DND-41 (cell line): ENCODE measurements around the gene XCR1.
"Not testable (repeated sequence)": the region's sequence is repeated elsewhere in the genome, so short reads cannot be mapped to it uniquely, and the experiment has no call there.

Experiments used
- ATAC-seq: fragments of 200-7000 bp; cut with Tn5 transposase; 3 replicates; pipeline ENCODE4 v1.9.1; 2021; ENCODE audit warnings: low read depth; ENCODE audit not compliant: insufficient read depth
- DNase-seq: peaks from one replicate; pipeline ENCODE4 v3.0.0-alpha.2; 2020
- H2AFZ ChIP-seq: 2 replicates; pipeline ENCODE4 v1.6.0; 2012; ENCODE audit warnings: low read depth, low read length
- H3K27ac ChIP-seq: 2 replicates; pipeline ENCODE4 v1.5.1; 2012; ENCODE audit warnings: low read length, inconsistent platforms
- H3K27me3 ChIP-seq: fragments of 200-600 bp; sonication (generic); 2 replicates; pipeline ENCODE4 v1.6.0; 2012; ENCODE audit warnings: low read length, mild to moderate bottlenecking, inconsistent platforms; ENCODE audit not compliant: insufficient read depth, poor library complexity
- H3K36me3 ChIP-seq: 2 replicates; pipeline ENCODE4 v1.5.1; 2012; ENCODE audit warnings: low read length, inconsistent platforms; ENCODE audit not compliant: insufficient read depth
- H3K4me1 ChIP-seq: 2 replicates; pipeline ENCODE4 v1.5.1; 2012; ENCODE audit warnings: mild to moderate bottlenecking, low read length; ENCODE audit not compliant: insufficient read depth
- H3K4me2 ChIP-seq: 2 replicates; pipeline ENCODE4 v1.6.0; 2012; ENCODE audit warnings: mild to moderate bottlenecking, moderate library complexity, low read length, inconsistent platforms; ENCODE audit not compliant: insufficient read depth
- H3K4me3 ChIP-seq, 2 experiments: fragments of 200-600 bp in 1 of 2; shearing (Covaris generic) in 1 of 2; 2 replicates each; pipeline ENCODE4 v1.5.1; 2012 to 2016; ENCODE audit warnings: inconsistent platforms in 2 of 2, low read length in 2 of 2, mild to moderate bottlenecking in 2 of 2, low read depth in 1 of 2, moderate library complexity in 1 of 2
- H3K79me2 ChIP-seq: 2 replicates; pipeline ENCODE4 v1.6.0; 2012; ENCODE audit warnings: low read length, inconsistent platforms; ENCODE audit not compliant: insufficient read depth
- H3K9ac ChIP-seq: 2 replicates; pipeline ENCODE4 v1.6.0; 2012; ENCODE audit warnings: low read depth, mild to moderate bottlenecking, inconsistent platforms, low read length, moderate library complexity
- H3K9me3 ChIP-seq: 2 replicates; pipeline ENCODE4 v1.5.1; 2012; ENCODE audit warnings: low read length, moderate library complexity, mild to moderate bottlenecking, inconsistent platforms; ENCODE audit not compliant: insufficient read depth, severe bottlenecking
- H4K20me1 ChIP-seq: 2 replicates; pipeline ENCODE4 v1.6.0; 2012; ENCODE audit warnings: low read length; ENCODE audit not compliant: insufficient read depth
- CTCF ChIP-seq: IDR thresholded peaks from 2 replicates; pipeline ENCODE4 v1.5.1; 2012; ENCODE audit warnings: borderline replicate concordance, low read length, moderate library complexity, mild to moderate bottlenecking; ENCODE audit not compliant: poor library complexity, severe bottlenecking; ENCODE audit errors: extremely low read depth
- EZH2 ChIP-seq: IDR thresholded peaks from 3 replicates; pipeline ENCODE4 v1.6.1; 2012; ENCODE audit warnings: borderline replicate concordance, low read depth, mild to moderate bottlenecking, moderate library complexity, low read length, inconsistent platforms; ENCODE audit not compliant: severe bottlenecking

XCR1 gene

GRCh38 chr3:46008058-46008457 is 19.2 kb downstream of the XCR1 start:
- no peak for TF ChIP-seq CTCF
- no peak overlapping the region for H3K27ac ChIP-seq
- H2AFZ ChIP-seq = no peak overlapping the region
- no peaks in the 10 kb centered on the region for H3K9me3 ChIP-seq
- no peaks in the 10 kb centered on the region for H4K20me1 ChIP-seq
- H3K4me2 ChIP-seq = no peak overlapping the region
- no peaks in the 10 kb centered on the region for H3K4me1 ChIP-seq
- H3K9ac ChIP-seq = no peak overlapping the region
- H3K79me2 ChIP-seq = no peaks in the 10 kb centered on the region
- DNase-seq (no peak), ATAC-seq (no peak)
- no peak overlapping the region for H3K4me3 ChIP-seq
- H3K27me3 ChIP-seq = no peaks in the 10 kb centered on the region
- H3K36me3 ChIP-seq = no peaks in the 10 kb centered on the region

GRCh38 chr3:46007280-46007679 is 20.0 kb downstream of the XCR1 start:
- Histone ChIP-seq H3K27me3 (no peaks in the 10 kb centered on the region), H3K36me3 (no peaks in the 10 kb centered on the region), H3K79me2 (no peaks in the 10 kb centered on the region), H3K4me2 (no peak overlapping the region), H3K27ac (no peak overlapping the region), H3K9ac (no peak overlapping the region), H4K20me1 (no peaks in the 10 kb centered on the region), H2AFZ (no peak overlapping the region), H3K4me3 (no peak overlapping the region), H3K4me1 (no peaks in the 10 kb centered on the region), H3K9me3 (no peaks in the 10 kb centered on the region)
- TF ChIP-seq EZH2 (no peak), CTCF (no peak)
- no peak for DNase-seq
- ATAC-seq = no peak

GRCh38 chr3:46006238-46007032 is 20.8 kb downstream of the XCR1 start:
- Histone ChIP-seq H3K27ac (no peak overlapping the region; the same call in 1 of the 2 replicates), H3K4me3 (no peak overlapping the region), H3K9me3 (no peaks in the 10 kb centered on the region), H2AFZ (no peak overlapping the region), H3K27me3 (no peaks in the 10 kb centered on the region), H3K36me3 (no peaks in the 10 kb centered on the region), H3K4me2 (no peak overlapping the region), H3K4me1 (no peaks in the 10 kb centered on the region), H3K79me2 (no peaks in the 10 kb centered on the region), H4K20me1 (no peaks in the 10 kb centered on the region), H3K9ac (no peak overlapping the region)
- TF ChIP-seq EZH2 (no peak), CTCF (no peak)
- DNase-seq = no peak
- no peak for ATAC-seq

- H3K9me3 ChIP-seq, H3K27ac ChIP-seq, ATAC-seq, H3K36me3 ChIP-seq, H3K4me2 ChIP-seq, H3K4me1 ChIP-seq, H3K4me3 ChIP-seq, H2AFZ ChIP-seq, H3K79me2 ChIP-seq, H3K27me3 ChIP-seq, H3K9ac ChIP-seq, H4K20me1 ChIP-seq, DNase-seq: not testable (repeated sequence)
Measured at GRCh38 chr3:46003706-46004105, 23.6 kb downstream of the XCR1 start.
